Esophagus muscularis mucosa (tissue), 3 donors: ENCODE results near the gene ANKS1B.

Experiments used
- POLR2A ChIP-seq: fragments of 450-650 bp; IDR thresholded peaks from one replicate; pipeline ENCODE4 v1.6.1; 2017; ENCODE audit warnings: antibody characterized with exemption, moderate library complexity, mild to moderate bottlenecking, low read depth
- POLR2AphosphoS5 ChIP-seq, 2 donors: sonication (generic); formaldehyde crosslinking; IDR thresholded peaks; one replicate each; pipeline ENCODE4 v1.6.1; 2017; ENCODE audit warnings: antibody characterized with exemption in 2 of 2
- TF ChIP-seq, protein P1 (sequence below), 3 experiments: fragments of 200-600 bp in 2 of 3; fragments of 450-650 bp in 1 of 3; sonication (generic) in 2 of 3; IDR thresholded peaks; one replicate each; pipeline ENCODE4 v1.5.1; 2017 to 2019; ENCODE audit warnings: antibody characterized with exemption in 3 of 3, mild to moderate bottlenecking in 2 of 3, moderate library complexity in 1 of 3

GRCh38 chr12:99758997-99759396 lies 225.7 kb downstream of the ANKS1B start:
- TF ChIP-seq, protein P1, sequence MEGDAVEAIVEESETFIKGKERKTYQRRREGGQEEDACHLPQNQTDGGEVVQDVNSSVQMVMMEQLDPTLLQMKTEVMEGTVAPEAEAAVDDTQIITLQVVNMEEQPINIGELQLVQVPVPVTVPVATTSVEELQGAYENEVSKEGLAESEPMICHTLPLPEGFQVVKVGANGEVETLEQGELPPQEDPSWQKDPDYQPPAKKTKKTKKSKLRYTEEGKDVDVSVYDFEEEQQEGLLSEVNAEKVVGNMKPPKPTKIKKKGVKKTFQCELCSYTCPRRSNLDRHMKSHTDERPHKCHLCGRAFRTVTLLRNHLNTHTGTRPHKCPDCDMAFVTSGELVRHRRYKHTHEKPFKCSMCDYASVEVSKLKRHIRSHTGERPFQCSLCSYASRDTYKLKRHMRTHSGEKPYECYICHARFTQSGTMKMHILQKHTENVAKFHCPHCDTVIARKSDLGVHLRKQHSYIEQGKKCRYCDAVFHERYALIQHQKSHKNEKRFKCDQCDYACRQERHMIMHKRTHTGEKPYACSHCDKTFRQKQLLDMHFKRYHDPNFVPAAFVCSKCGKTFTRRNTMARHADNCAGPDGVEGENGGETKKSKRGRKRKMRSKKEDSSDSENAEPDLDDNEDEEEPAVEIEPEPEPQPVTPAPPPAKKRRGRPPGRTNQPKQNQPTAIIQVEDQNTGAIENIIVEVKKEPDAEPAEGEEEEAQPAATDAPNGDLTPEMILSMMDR (IDR thresholded peaks at IDR 0.05), result no peak
- TF ChIP-seq POLR2A, result no peak
- no peak for TF ChIP-seq POLR2AphosphoS5 (IDR thresholded peaks at IDR 0.05)
